K562 (cell line): ENCODE measurements around the gene ACSM5. TPM values are rescaled to one million over a fixed set of nuclear protein-coding genes. Genes with fewer than 3 reads are reported as not detected.

ENCODE experiments used
- ATAC-seq: fragments of 200-7000 bp; cut with Tn5 transposase; 3 replicates; pipeline ENCODE4 v1.9.1; 2020; ENCODE audit warnings: moderate library complexity
- BruUV-seq: library from RNA; stranded (reverse); fragments of 400-500 nt; replicated peaks from 2 replicates; lab custom pipeline; 2021; lab: Mats Ljungman, UMichigan
- CTCF ChIA-PET: fragments of 300-600 bp; formaldehyde crosslinking; extraction: SDS; loops from one replicate; lab custom pipeline; 2021; ENCODE audit warnings: low intra/inter-chr PET ratio; lab: Yijun Ruan, JAX
- POLR2A ChIA-PET: fragments of 300-600, 350-650 bp; sonication (Branson Sonifier 250); formaldehyde crosslinking; extraction: SDS; loops from one replicate; lab custom pipeline; 2021; ENCODE audit warnings: antibody characterized with exemption, inconsistent platforms; lab: Yijun Ruan, JAX
- DNase-seq, 4 experiments: peaks; one replicate each; pipeline versions ENCODE4 v3.0.0 to v3.0.0-alpha.2; 2011 to 2018; ENCODE audit warnings: low spot score in 3 of 4, mixed read lengths in 3 of 4; ENCODE audit errors: extremely low read depth in 1 of 4
- FAIRE-seq: peaks from 2 replicates; lab custom pipeline; 2011; peaks lifted over from hg19 to GRCh38; lab: Jason Lieb, UNC
- H2AFZ ChIP-seq: 2 replicates; pipeline ENCODE4 v1.6.0; 2011; ENCODE audit warnings: low read depth, low read length, control low read depth, inconsistent platforms
- H3K27ac ChIP-seq: fragments of 200-600 bp; 3 replicates; pipeline ENCODE4 v1.8.0; 2011; ENCODE audit warnings: low read depth, mild to moderate bottlenecking, control low read depth, inconsistent platforms, low read length, moderate library complexity, mixed read lengths; ENCODE audit errors: extremely low read depth
- H3K27me3 ChIP-seq, 2 experiments: fragments of 300-600 bp in 1 of 2; 2 replicates in 1 of 2; 3 replicates in 1 of 2; pipeline versions ENCODE4 v1.6.0 to v1.8.0; 2011; ENCODE audit warnings: inconsistent platforms in 2 of 2, low read length in 2 of 2, mild to moderate bottlenecking in 1 of 2, mixed read lengths in 1 of 2, moderate library complexity in 1 of 2; ENCODE audit not compliant: control insufficient read depth in 2 of 2, insufficient read depth in 2 of 2
- H3K36me3 ChIP-seq: fragments of 300-600 bp; 3 replicates; pipeline ENCODE4 v1.8.0; 2011; ENCODE audit warnings: mild to moderate bottlenecking, low read length, inconsistent platforms; ENCODE audit not compliant: control insufficient read depth, insufficient read depth
- H3K4me1 ChIP-seq, 2 experiments: fragments of 200-600 bp in 1 of 2; replicated peaks in 1 of 2; 2 replicates in 1 of 2; 3 replicates in 1 of 2; pipeline versions ENCODE4 v1.5.1 to v1.8.0; 2011; ENCODE audit warnings: inconsistent platforms in 2 of 2, low read length in 2 of 2, mild to moderate bottlenecking in 1 of 2, mixed read lengths in 1 of 2, moderate library complexity in 1 of 2; ENCODE audit not compliant: control insufficient read depth in 2 of 2, insufficient read depth in 2 of 2
- H3K4me2 ChIP-seq: 2 replicates; pipeline ENCODE4 v1.6.1; 2011; ENCODE audit warnings: low read length, control low read depth, inconsistent platforms, mixed read lengths; ENCODE audit not compliant: insufficient read depth
- H3K4me3 ChIP-seq: fragments of 200-600 bp; sonication (generic), shearing (Covaris generic); 2 replicates; pipeline ENCODE4 v1.5.1; 2016; ENCODE audit warnings: control low read depth, inconsistent platforms
- H3K79me2 ChIP-seq: fragments of 200-600 bp; 3 replicates; pipeline ENCODE4 v1.8.0; 2011; ENCODE audit warnings: low read length, inconsistent platforms; ENCODE audit not compliant: control insufficient read depth, insufficient read depth
- H3K9ac ChIP-seq, 2 experiments: 2 replicates each; pipeline versions ENCODE4 v1.6.0 to v1.6.1; 2011; ENCODE audit warnings: low read depth in 2 of 2, low read length in 2 of 2, control low read depth in 1 of 2, inconsistent platforms in 1 of 2, mild to moderate bottlenecking in 1 of 2, mixed read lengths in 1 of 2; ENCODE audit not compliant: insufficient read depth in 1 of 2
- H3K9me1 ChIP-seq: one replicate; pipeline ENCODE4 v1.6.0; 2011; ENCODE audit warnings: inconsistent platforms, mild to moderate bottlenecking, low read length, moderate library complexity; ENCODE audit not compliant: control insufficient read depth, insufficient read depth
- H3K9me3 ChIP-seq: replicated peaks from 2 replicates; pipeline ENCODE4 v1.5.1; 2011; ENCODE audit warnings: low read depth, low read length, inconsistent platforms; ENCODE audit not compliant: control insufficient read depth, insufficient read depth
- H4K20me1 ChIP-seq: replicated peaks from 2 replicates; pipeline ENCODE4 v1.6.1; 2011; ENCODE audit warnings: low read length, inconsistent platforms, mixed read lengths; ENCODE audit not compliant: control insufficient read depth, insufficient read depth
- ARHGAP35 ChIP-seq: fragments of 450-650 bp; IDR thresholded peaks from 2 replicates; pipeline ENCODE4 v1.6.1; 2018; ENCODE audit not compliant: partially characterized antibody
- CAMTA2 ChIP-seq: fragments of 250-450 bp; sonication (Bioruptor Pico); conservative IDR thresholded peaks from 2 replicates; pipeline ENCODE4 v1.5.1; 2022
- CHD7 ChIP-seq: fragments of 200-600 bp; sonication (generic); IDR thresholded peaks from one replicate; pipeline ENCODE4 v1.6.1; 2012; ENCODE audit warnings: mild to moderate bottlenecking, low read depth, low read length, inconsistent platforms
- ETV6 ChIP-seq, 3 experiments: fragments of 150-350 bp in 1 of 3; sonication (generic) in 1 of 3; formaldehyde crosslinking in 1 of 3; IDR thresholded peaks; 2 replicates each; pipeline versions ENCODE4 v1.6.1 to v1.8.0; 2014 to 2022; ENCODE audit warnings: borderline replicate concordance in 2 of 3, low read depth in 2 of 3, antibody characterized with exemption in 1 of 3, low read length in 1 of 3, mild to moderate bottlenecking in 1 of 3, missing genetic modification reagents in 1 of 3
- FIP1L1 ChIP-seq: fragments of 200-400 bp; formaldehyde crosslinking; IDR thresholded peaks from 2 replicates; pipeline ENCODE4 v1.6.1; 2018; ENCODE audit warnings: mild to moderate bottlenecking, low read depth, low read length; ENCODE audit not compliant: poor library complexity, severe bottlenecking
- RFX1 ChIP-seq: fragments of 450-650 bp; IDR thresholded peaks from 2 replicates; pipeline ENCODE4 v1.6.1; 2016; ENCODE audit warnings: mild to moderate bottlenecking, moderate library complexity
- ZNF584 ChIP-seq: fragments of 200-800 bp; sonication (Bioruptor generic); IDR thresholded peaks from 2 replicates; pipeline ENCODE4 v1.6.1; 2016; ENCODE audit warnings: low read depth, mild to moderate bottlenecking, missing genetic modification characterization, missing compliant biosample characterization
- WGBS: fragments of 100-300 bp; shearing (Covaris generic); methylation state at CpG from one replicate; pipeline ENCODE4 v1.1.6; 2016; ENCODE audit warnings: low coverage, mixed read lengths; ENCODE audit not compliant: insufficient coverage; ENCODE audit errors: missing lambda C conversion rate; 5-methylcytosine and 5-hydroxymethylcytosine counted together
- in situ Hi-C: fragments of 300-500 bp; cut with MboI; formaldehyde crosslinking; loops from 4 replicates; pipeline ENCODE4 v1.15.0; 2018; ENCODE audit warnings: inconsistent platforms, mixed read lengths
- intact Hi-C: fragments of 100-400 bp; cut with micrococcal nuclease; formaldehyde crosslinking; loops from 2 replicates; pipeline ENCODE4 v1.14.2; 2022
- polyA plus RNA-seq, 8 experiments: library from polyadenylated mRNA; depleted of rRNA in 4 of 8; stranded (reverse) in 5 of 8; unstranded in 3 of 8; fragments of >200 nt; fragmentation: Nextera tagmentation in 2 of 8; fragmentation: Illumina TruSeq in 1 of 8; extraction: Ambion mirVana in 2 of 8; extraction: Trizol in 1 of 8; gene quantifications; 2 replicates each; pipeline versions ENCODE4 v1.2.1 to v1.2.3, GENCODE V29; 2011 to 2014; ENCODE audit warnings: inconsistent platforms in 1 of 8, missing spikeins in 1 of 8
- total RNA-seq, 7 experiments: library from RNA; depleted of rRNA in 6 of 7; stranded (reverse); fragments of >200 nt in 6 of 7; fragmentation: Illumina TruSeq in 2 of 7; extraction: Trizol in 2 of 7; gene quantifications; 2 replicates each; pipeline versions ENCODE4 v1.2.1 to v1.2.3, GENCODE V29; 2011 to 2021; ENCODE audit warnings: low replicate concordance in 1 of 7
- TF ChIP-seq, protein P1 (sequence below): fragments of 250-450 bp; sonication (Bioruptor Pico); IDR thresholded peaks from 2 replicates; pipeline ENCODE4 v1.8.0; 2021; ENCODE audit warnings: mild to moderate bottlenecking, moderate library complexity

Gene ACSM5
- total and polyA plus RNA-seq, 9 of the 15 experiments (the other 6 are each of a cell fraction or from before 2014, with no cell fraction given), result not detected

DNA sequence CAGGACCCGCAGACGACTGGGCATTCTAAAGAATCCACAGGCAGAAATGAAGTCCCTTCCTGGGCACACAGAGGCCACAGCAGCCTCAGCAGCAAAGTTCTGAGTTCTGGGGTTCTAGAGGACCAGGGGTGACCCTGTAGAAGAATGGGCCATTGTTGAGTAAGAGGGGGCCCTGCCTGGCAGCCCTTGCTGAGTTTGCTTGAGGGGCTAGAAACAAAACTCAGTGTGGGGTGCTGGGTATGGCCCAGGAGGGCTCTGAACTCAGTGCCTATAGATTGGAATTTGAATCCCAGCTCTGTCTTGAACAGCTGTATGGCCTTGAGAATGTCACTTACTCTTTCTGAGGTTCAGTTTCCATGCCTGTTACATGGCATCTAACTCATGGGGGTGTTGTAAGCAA, 4.7 kb upstream of the ACSM5 start, which contains the start of gene PDILT:
Gene PDILT, minus strand, starts transcription at position 101 of the 400 bp plus-strand sequence. CDS start 5,437 bp downstream, outside the sequence.
- H3K79me2 ChIP-seq, result no peaks in the 10 kb centered on the region
- no peaks in the 10 kb centered on the region; a peak in 1 of 5 replicates for H3K4me1 ChIP-seq
- FAIRE-seq (no peak), DNase-seq (no peak), ATAC-seq (no peak)
- no peak within 1 kb of the TSS for H3K9ac ChIP-seq
- peaks cover 2 to 26% of the 10 kb centered on the region in 2 experiments; a peak in 3 of 5 replicates for H3K27me3 ChIP-seq
- no TSS peak for BruUV-seq
- no peak within 1 kb of the TSS for H3K4me3 ChIP-seq
- no peaks in the 10 kb centered on the region for H4K20me1 ChIP-seq
- no peaks in the 10 kb centered on the region for H3K36me3 ChIP-seq
- H3K4me2 ChIP-seq, result no peak within 1 kb of the TSS
- ChIA-PET CTCF (no interaction called here), POLR2A (no interaction called here)
- in situ Hi-C loops (no loop called here), intact Hi-C loops (no loop called here)
- TF ChIP-seq FIP1L1 (no peak), RFX1 (no peak), ARHGAP35 (no peak), ETV6 (IDR thresholded peaks at IDR 0.05; ENCODE audit: borderline replicate concordance in 1 of 2, low read depth in 2 of 2, low read length in 1 of 2) (no peak), ETV6 (CRISPR knock-in tag; IDR thresholded peaks at IDR 0.05; ENCODE audit: borderline replicate concordance) (no peak), ZNF584 (CRISPR knock-in tag) (no peak), CHD7 (no peak), CAMTA2 (CRISPR knock-in tag) (no peak)
- TF ChIP-seq, protein P1, sequence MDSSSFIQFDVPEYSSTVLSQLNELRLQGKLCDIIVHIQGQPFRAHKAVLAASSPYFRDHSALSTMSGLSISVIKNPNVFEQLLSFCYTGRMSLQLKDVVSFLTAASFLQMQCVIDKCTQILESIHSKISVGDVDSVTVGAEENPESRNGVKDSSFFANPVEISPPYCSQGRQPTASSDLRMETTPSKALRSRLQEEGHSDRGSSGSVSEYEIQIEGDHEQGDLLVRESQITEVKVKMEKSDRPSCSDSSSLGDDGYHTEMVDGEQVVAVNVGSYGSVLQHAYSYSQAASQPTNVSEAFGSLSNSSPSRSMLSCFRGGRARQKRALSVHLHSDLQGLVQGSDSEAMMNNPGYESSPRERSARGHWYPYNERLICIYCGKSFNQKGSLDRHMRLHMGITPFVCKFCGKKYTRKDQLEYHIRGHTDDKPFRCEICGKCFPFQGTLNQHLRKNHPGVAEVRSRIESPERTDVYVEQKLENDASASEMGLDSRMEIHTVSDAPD (CRISPR knock-in tag), result no peak
- no peaks in the 10 kb centered on the region for H3K9me1 ChIP-seq
- no CpG with 5 or more reads among the region's 2 CpGs for WGBS
- no peaks in the 10 kb centered on the region for H3K9me3 ChIP-seq
- no peak within 1 kb of the TSS for H2AFZ ChIP-seq
- H3K27ac ChIP-seq, result no peak within 1 kb of the TSS
